Measurements from ENCODE around the gene CETN3.

GRCh38 chr5:90398726-90399125 lies 10.8 kb downstream of the CETN3 start:
- no peak for TF ChIP-seq POU2F2 (IDR thresholded peaks at IDR 0.05; ENCODE audit: low read depth, low read length)
- TF ChIP-seq TAF1 (IDR thresholded peaks at IDR 0.05; ENCODE audit: low read depth, low read length), result no peak
- no peak for TF ChIP-seq POLR2AphosphoS5 (IDR thresholded peaks at IDR 0.05; ENCODE audit: low read depth, low read length)
- no peak for TF ChIP-seq POLR2A (IDR thresholded peaks at IDR 0.05; ENCODE audit: low read depth, low read length)
- no peak for TF ChIP-seq SPI1 (IDR thresholded peaks at IDR 0.05; ENCODE audit: low read depth, low read length)
